GM10266 (cell line): ENCODE measurements around the gene EMD.

Experiments used
- DNase-seq: peaks from one replicate; pipeline ENCODE4 v3.0.0; 2012; ENCODE audit errors: extremely low spot score
- TF ChIP-seq, protein P1 (sequence below): IDR thresholded peaks from 2 replicates; pipeline ENCODE4 v1.5.1; 2012; ENCODE audit warnings: mild to moderate bottlenecking, low read depth; ENCODE audit not compliant: control insufficient read depth, insufficient read depth; ENCODE audit errors: missing control alignments

Gene EMD

GRCh38 chrX:154411981-154412340 lies 32.9 kb downstream of the EMD start:
- TF ChIP-seq, protein P1, sequence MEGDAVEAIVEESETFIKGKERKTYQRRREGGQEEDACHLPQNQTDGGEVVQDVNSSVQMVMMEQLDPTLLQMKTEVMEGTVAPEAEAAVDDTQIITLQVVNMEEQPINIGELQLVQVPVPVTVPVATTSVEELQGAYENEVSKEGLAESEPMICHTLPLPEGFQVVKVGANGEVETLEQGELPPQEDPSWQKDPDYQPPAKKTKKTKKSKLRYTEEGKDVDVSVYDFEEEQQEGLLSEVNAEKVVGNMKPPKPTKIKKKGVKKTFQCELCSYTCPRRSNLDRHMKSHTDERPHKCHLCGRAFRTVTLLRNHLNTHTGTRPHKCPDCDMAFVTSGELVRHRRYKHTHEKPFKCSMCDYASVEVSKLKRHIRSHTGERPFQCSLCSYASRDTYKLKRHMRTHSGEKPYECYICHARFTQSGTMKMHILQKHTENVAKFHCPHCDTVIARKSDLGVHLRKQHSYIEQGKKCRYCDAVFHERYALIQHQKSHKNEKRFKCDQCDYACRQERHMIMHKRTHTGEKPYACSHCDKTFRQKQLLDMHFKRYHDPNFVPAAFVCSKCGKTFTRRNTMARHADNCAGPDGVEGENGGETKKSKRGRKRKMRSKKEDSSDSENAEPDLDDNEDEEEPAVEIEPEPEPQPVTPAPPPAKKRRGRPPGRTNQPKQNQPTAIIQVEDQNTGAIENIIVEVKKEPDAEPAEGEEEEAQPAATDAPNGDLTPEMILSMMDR: no peak
- DNase-seq: peak; percentile 65

GRCh38 chrX:154412468-154412867 lies 33.4 kb downstream of the EMD start:
- DNase-seq: no peak
- TF ChIP-seq, protein P1: no peak

GRCh38 chrX:154413142-154413541 lies 34.0 kb downstream of the EMD start:
- TF ChIP-seq, protein P1: no peak
- no peak for DNase-seq

- TF ChIP-seq, protein P1: no peak
- DNase-seq: no peak
Observed at GRCh38 chrX:154417157-154417556, 38.1 kb downstream of the EMD start.

- TF ChIP-seq, protein P1: no peak
- peak; percentile 35 for DNase-seq
Observed at GRCh38 chrX:154419189-154419588, 40.1 kb downstream of the EMD start.

GRCh38 chrX:154419688-154420401 lies 40.8 kb downstream of the EMD start:
- TF ChIP-seq, protein P1: no peak
- no peak for DNase-seq

DNA sequence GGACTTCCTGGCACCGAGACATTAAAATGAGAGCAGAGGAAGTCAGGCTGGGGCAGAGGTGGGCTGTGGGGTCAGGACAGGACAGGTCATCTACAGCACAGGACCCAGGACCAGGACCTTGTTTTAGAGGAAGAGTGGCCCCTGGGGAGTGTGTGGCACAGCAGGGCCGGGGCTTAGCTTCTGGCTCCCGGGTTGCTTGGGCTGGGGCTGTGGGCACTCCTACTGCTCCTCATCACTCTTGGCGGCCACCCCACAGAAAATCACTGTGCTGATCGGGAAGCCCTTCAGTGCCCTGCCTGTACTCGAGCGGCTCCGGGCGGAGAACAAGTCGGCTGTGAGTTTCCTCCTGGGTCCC lies 41.3 kb downstream of the EMD start:
- DNase-seq: no peak
- TF ChIP-seq, protein P1: no peak
